Measurements from ENCODE around the gene CAPN15. TPM values are rescaled to one million over a fixed set of nuclear protein-coding genes. Genes with fewer than 3 reads are reported as not detected.

Gene CAPN15
- total RNA-seq, 6 donors from 2014 or later: 27.3 to 84.5 (median 66.1) TPM

DNA sequence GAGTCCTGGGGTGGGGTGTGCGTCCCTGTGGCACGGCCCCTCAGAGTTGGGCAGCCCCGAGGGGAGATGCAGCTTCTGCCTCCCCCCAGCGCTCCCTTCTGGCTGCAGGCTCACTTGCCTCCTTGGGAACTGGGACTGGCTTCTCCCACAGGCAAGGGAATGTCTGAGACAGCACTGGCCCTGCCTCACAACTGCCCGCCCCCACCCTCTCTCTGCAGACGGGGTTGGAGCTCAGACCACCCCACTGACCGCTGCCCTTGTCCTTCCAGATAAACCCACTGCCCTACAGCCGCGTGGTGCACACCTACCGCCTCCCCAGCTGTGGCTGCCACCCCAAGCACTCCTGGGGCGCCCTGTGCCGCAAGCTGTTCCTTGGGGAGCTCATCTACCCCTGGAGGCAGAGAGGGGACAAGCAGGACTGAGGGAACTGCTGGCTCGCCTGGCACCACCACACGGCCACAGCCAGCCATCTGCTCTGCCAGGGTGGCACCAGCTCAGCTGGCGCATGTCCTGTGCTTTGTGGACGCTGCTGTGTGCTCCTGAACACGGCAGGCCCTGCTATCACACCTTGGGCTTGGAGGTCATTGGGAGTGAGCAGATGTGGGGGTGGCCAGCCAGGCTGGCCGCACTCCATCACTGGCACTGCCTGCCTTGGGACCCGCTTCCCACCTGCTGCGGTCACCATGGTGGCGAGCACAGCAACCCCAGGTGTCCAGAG, 55.3 kb downstream of the CAPN15 start:
- no peak for ATAC-seq (ENCODE audit: low FRiP score in 2 of 2)
- TF ChIP-seq, protein P1, sequence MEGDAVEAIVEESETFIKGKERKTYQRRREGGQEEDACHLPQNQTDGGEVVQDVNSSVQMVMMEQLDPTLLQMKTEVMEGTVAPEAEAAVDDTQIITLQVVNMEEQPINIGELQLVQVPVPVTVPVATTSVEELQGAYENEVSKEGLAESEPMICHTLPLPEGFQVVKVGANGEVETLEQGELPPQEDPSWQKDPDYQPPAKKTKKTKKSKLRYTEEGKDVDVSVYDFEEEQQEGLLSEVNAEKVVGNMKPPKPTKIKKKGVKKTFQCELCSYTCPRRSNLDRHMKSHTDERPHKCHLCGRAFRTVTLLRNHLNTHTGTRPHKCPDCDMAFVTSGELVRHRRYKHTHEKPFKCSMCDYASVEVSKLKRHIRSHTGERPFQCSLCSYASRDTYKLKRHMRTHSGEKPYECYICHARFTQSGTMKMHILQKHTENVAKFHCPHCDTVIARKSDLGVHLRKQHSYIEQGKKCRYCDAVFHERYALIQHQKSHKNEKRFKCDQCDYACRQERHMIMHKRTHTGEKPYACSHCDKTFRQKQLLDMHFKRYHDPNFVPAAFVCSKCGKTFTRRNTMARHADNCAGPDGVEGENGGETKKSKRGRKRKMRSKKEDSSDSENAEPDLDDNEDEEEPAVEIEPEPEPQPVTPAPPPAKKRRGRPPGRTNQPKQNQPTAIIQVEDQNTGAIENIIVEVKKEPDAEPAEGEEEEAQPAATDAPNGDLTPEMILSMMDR (IDR thresholded peaks at IDR 0.05): no peak
- TF ChIP-seq EP300 (IDR thresholded peaks at IDR 0.05) (no peak), POLR2A (IDR thresholded peaks at IDR 0.05) (no peak), POLR2AphosphoS5 (IDR thresholded peaks at IDR 0.05) (no peak)
- H3K9me3 ChIP-seq: no peaks in the 10 kb centered on the region
- peak in 1 of 2 donors; percentile 69 for DNase-seq
- H3K4me3 ChIP-seq: no peak overlapping the region
- WGBS, 2 donors: 87 to 91% methylated on average over 3 to 16 of the region's 21 CpGs
- H3K4me1 ChIP-seq: peaks cover 14 to 22% (median 19%) of the 10 kb centered on the region in 4 donors
- no peaks in the 10 kb centered on the region for H3K27me3 ChIP-seq
- no peak overlapping the region for H3K27ac ChIP-seq
- peaks cover 0 to 15% (median 7%) of the 10 kb centered on the region in 4 donors for H3K36me3 ChIP-seq

DNA sequence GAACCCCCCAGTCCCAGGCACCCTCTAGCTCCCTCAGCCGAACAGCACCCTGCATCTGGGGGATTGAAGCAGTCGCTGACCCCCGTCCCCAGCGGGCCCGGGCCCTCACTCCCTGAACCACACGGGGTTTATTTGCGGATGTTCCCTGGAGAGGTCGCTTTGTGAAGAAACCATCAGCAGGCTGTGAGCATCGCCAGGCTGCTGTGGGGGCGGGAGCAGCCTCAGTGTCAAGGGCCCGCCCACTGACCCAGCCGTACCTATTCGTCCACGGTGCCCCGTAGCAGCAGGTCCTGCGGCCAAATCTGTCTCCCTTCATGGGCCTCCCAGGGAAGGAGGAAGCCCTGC, 55.9 kb downstream of the CAPN15 start:
- 73% methylated on average over 16 of the region's 16 CpGs; no CpG with 5 or more reads in 1 of the 2 donors for WGBS, 2 donors
- Histone ChIP-seq H3K27me3 (no peaks in the 10 kb centered on the region), H3K4me1 (peaks cover 20 to 28% (median 26%) of the 10 kb centered on the region in 4 donors), H3K36me3 (peaks cover 0 to 15% (median 7%) of the 10 kb centered on the region in 4 donors), H3K4me3 (no peak overlapping the region), H3K9me3 (no peaks in the 10 kb centered on the region), H3K27ac (no peak overlapping the region)
- ATAC-seq (ENCODE audit: low FRiP score in 2 of 2) (no peak), DNase-seq (peak in 1 of 2 donors; percentile 77)
- no peak for TF ChIP-seq EP300 (IDR thresholded peaks at IDR 0.05)
- no peak for TF ChIP-seq POLR2A (IDR thresholded peaks at IDR 0.05)
- TF ChIP-seq, protein P1 (IDR thresholded peaks at IDR 0.05): no peak
- TF ChIP-seq POLR2AphosphoS5 (IDR thresholded peaks at IDR 0.05): no peak

DNA sequence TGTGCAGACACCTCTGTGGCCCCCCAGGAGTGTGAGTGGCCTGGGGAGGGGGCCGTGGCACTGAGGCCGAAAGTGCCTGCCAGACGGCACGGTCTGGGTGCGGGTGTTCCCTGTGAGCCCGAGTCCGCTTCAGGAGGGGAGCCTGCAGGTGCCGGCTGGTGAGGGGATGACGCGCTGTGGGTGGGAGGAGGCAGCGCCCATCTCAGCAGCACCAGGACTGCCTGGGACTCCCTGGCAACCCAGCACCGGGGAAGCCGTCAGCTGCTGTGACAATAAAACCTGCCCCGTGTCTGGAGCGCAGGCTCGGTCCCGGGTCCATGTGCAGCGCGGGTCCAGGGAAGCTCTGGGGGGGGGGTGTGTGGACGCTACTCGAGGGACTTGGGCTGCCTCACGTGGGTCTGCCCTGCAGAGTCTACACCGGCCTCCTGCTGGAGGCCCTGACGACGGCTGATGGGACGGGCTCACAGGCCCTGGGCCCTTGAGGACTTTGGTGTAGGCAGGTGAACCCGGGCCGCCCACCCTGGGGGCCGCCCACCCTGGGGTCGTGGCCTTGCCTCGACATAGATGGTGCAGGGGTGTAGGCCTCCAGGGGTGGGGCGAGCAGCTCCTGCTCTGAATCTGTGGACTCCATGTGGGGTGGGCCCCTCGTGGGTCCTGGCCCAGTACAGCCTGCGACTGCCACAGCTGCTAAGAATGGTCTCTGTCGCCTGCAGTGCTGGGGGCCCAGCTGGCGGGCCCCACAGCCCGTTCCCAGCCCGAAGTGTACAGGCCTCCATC, 56.5 kb downstream of the CAPN15 start:
- ATAC-seq (ENCODE audit: low FRiP score in 2 of 2): no peak
- Histone ChIP-seq H3K4me1 (peaks cover 16 to 26% (median 22%) of the 10 kb centered on the region in 4 donors), H3K4me3 (no peak overlapping the region), H3K27me3 (no peaks in the 10 kb centered on the region), H3K9me3 (no peaks in the 10 kb centered on the region), H3K27ac (no peak overlapping the region), H3K36me3 (peaks cover 0 to 15% (median 7%) of the 10 kb centered on the region in 4 donors)
- TF ChIP-seq POLR2A (IDR thresholded peaks at IDR 0.05): no peak
- no peak for TF ChIP-seq POLR2AphosphoS5 (IDR thresholded peaks at IDR 0.05)
- TF ChIP-seq EP300 (IDR thresholded peaks at IDR 0.05): no peak
- peak in 1 of 2 donors; percentile 77 for DNase-seq
- 59% methylated on average over 16 of the region's 38 CpGs; no CpG with 5 or more reads in 1 of the 2 donors for WGBS, 2 donors

DNA sequence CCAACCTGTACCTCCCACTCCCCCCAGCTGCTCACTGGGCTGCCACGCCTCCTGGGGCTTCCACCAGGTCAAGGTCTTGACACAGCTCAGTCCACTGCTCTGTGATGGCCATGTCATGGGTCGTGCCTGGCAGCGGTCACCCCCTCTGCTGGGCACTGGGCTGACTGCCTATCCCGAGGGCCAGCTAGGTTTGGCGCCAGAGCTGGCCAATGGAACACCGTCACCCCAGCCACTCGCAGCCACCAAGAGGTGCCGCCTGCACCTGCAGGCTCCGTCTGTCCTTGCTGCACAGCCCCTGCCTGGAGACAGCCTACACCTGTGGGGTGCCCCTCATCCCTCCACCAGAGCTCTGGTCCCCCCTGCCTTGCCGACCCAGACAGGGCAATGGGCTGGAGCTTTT, 57.8 kb downstream of the CAPN15 start:
- Histone ChIP-seq H3K36me3 (peaks cover 0 to 15% (median 7%) of the 10 kb centered on the region in 4 donors), H3K9me3 (no peaks in the 10 kb centered on the region), H3K27me3 (no peaks in the 10 kb centered on the region), H3K4me1 (peaks cover 13 to 24% (median 20%) of the 10 kb centered on the region in 4 donors), H3K27ac (no peak overlapping the region), H3K4me3 (no peak overlapping the region)
- 0 to 14% methylated on average over 1 of the region's 10 CpGs for WGBS, 2 donors
- TF ChIP-seq, protein P1 (IDR thresholded peaks at IDR 0.05): peak in 2 of 6 experiments; percentile 14 to 48
- no peak for TF ChIP-seq POLR2A (IDR thresholded peaks at IDR 0.05)
- DNase-seq (peak; percentile 45 to 77), ATAC-seq (ENCODE audit: low FRiP score in 2 of 2) (no peak)

- 48 to 51% methylated on average over 9 to 16 of the region's 16 CpGs for WGBS, 2 donors
- ATAC-seq (ENCODE audit: low FRiP score in 2 of 2) (no peak), DNase-seq (no peak)
- H3K27me3 ChIP-seq: no peaks in the 10 kb centered on the region
- no peak overlapping the region for H3K27ac ChIP-seq
- no peaks in the 10 kb centered on the region for H3K9me3 ChIP-seq
- TF ChIP-seq POLR2AphosphoS5 (IDR thresholded peaks at IDR 0.05) (no peak), POLR2A (IDR thresholded peaks at IDR 0.05) (no peak), EP300 (IDR thresholded peaks at IDR 0.05) (no peak)
- TF ChIP-seq, protein P1 (IDR thresholded peaks at IDR 0.05): no peak
- peaks cover 0 to 10% (median 3%) of the 10 kb centered on the region in 4 donors for H3K36me3 ChIP-seq
- no peak overlapping the region for H3K4me3 ChIP-seq
- peaks cover 18 to 32% (median 27%) of the 10 kb centered on the region in 4 donors for H3K4me1 ChIP-seq
Observed at GRCh38 chr16:586047-586644, 58.6 kb downstream of the CAPN15 start.
